GM18508 (cell line): ENCODE results near the gene ARHGDIA.

Experiments
- ATAC-seq: cut with Tn5 transposase; IDR thresholded peaks from one replicate; pipeline ENCODE4 v1.9.1; 2021; ENCODE audit warnings: moderate number of reproducible peaks; ENCODE audit not compliant: insufficient read depth, unreplicated experiment

The ARHGDIA gene

GRCh38 chr17:81831957-81832607, 39.1 kb downstream of the ARHGDIA start:
- ATAC-seq: no peak

- ATAC-seq: no peak
Measured at GRCh38 chr17:81831563-81831956, 39.6 kb downstream of the ARHGDIA start.

GRCh38 chr17:81829858-81830257, 41.3 kb downstream of the ARHGDIA start:
- ATAC-seq: no peak

GRCh38 chr17:81828656-81829055, 42.5 kb downstream of the ARHGDIA start:
- no peak for ATAC-seq

GRCh38 chr17:81825841-81826466, 45.2 kb downstream of the ARHGDIA start:
- no peak for ATAC-seq

- no peak for ATAC-seq
Measured at GRCh38 chr17:81824595-81824994, 46.5 kb downstream of the ARHGDIA start.

- ATAC-seq: no peak
Measured at GRCh38 chr17:81823820-81824550, 47.2 kb downstream of the ARHGDIA start.

- ATAC-seq: no peak
Measured at GRCh38 chr17:81822996-81823819, 47.9 kb downstream of the ARHGDIA start.

GRCh38 chr17:81822312-81822637, 48.9 kb downstream of the ARHGDIA start:
- no peak for ATAC-seq

- ATAC-seq: no peak
Measured at GRCh38 chr17:81821603-81822311, 49.4 kb downstream of the ARHGDIA start.

- no peak for ATAC-seq
Measured at GRCh38 chr17:81821147-81821546, 50.0 kb downstream of the ARHGDIA start.

GRCh38 chr17:81819708-81820107, 51.4 kb downstream of the ARHGDIA start:
- no peak for ATAC-seq

GRCh38 chr17:81817758-81818147, 53.4 kb downstream of the ARHGDIA start:
- no peak for ATAC-seq
